Measurements from ENCODE around the gene PCCA. TPM values are rescaled to one million over a fixed set of nuclear protein-coding genes. Genes with fewer than 3 reads are reported as not detected.
"Not testable (repeated sequence)": the region's sequence is repeated elsewhere in the genome, so short reads cannot be mapped to it uniquely, and the experiment has no call there.

Gene PCCA
- total RNA-seq, 1 experiment from 2014 or later = 39.9 TPM

GRCh38 chr13:100098445-100099116 lies 9.7 kb downstream of the PCCA start:
- H3K27me3 ChIP-seq (replicated peaks; ENCODE audit: control insufficient read depth, insufficient read depth, low read length) = no peaks in the 10 kb centered on the region
- POLR2A ChIA-PET = interaction anchor here (1.7 kb wide), 1 partner anchor 10 kb away, joined by 29 read pairs; the partner anchor contains the start of gene PCCA
- Mint-ChIP-seq H3K27ac (ENCODE audit: unreplicated experiment) (peak overlapping the region; percentile 93), H3K9me3 (ENCODE audit: unreplicated experiment) (no peaks in the 10 kb centered on the region), H3K27me3 (ENCODE audit: insufficient read depth, unreplicated experiment) (no peaks in the 10 kb centered on the region), H3K4me1 (ENCODE audit: low read depth, unreplicated experiment) (peaks cover 30% of the 10 kb centered on the region), H3K4me3 (ENCODE audit: unreplicated experiment) (no peak overlapping the region), H3K36me3 (ENCODE audit: insufficient read depth, unreplicated experiment) (peaks cover 12% of the 10 kb centered on the region)
- no peak for TF ChIP-seq CTCF (IDR thresholded peaks at IDR 0.05; ENCODE audit: insufficient read depth in 1 of 2, low read depth in 1 of 2, low read length in 1 of 2, severe bottlenecking in 1 of 2, unreplicated experiment in 1 of 2)
- H3K36me3 ChIP-seq (ENCODE audit: control insufficient read depth, insufficient read depth, low read length) = no peaks in the 10 kb centered on the region
- peaks cover 23% of the 10 kb centered on the region for H3K4me1 ChIP-seq
- TSS peak; percentile 100 for BruUV-seq (replicated peaks)
- intact Hi-C loops (cut with micrococcal nuclease; ENCODE audit: unreplicated experiment) = loop anchor here (1.0 to 2.0 kb wide), 3 partner anchors 9 to 136 kb away; partner anchors contain the start of gene PCCA
- CTCF ChIA-PET = no interaction called here
- no peak overlapping the region for H3K4me3 ChIP-seq (ENCODE audit: low read depth, low read length)
- peak in 1 of 2 experiments; percentile 32 for DNase-seq
- no peaks in the 10 kb centered on the region for H3K9me3 ChIP-seq

GRCh38 chr13:100099117-100099445 lies 10.2 kb downstream of the PCCA start:
- H3K27me3 Mint-ChIP-seq (ENCODE audit: insufficient read depth, unreplicated experiment); H3K4me3 Mint-ChIP-seq (ENCODE audit: unreplicated experiment); CTCF ChIA-PET; BruUV-seq (replicated peaks); H3K36me3 ChIP-seq (ENCODE audit: control insufficient read depth, insufficient read depth, low read length); H3K9me3 Mint-ChIP-seq (ENCODE audit: unreplicated experiment); H3K27me3 ChIP-seq (replicated peaks; ENCODE audit: control insufficient read depth, insufficient read depth, low read length); H3K4me3 ChIP-seq (ENCODE audit: low read depth, low read length); H3K9me3 ChIP-seq: not testable (repeated sequence)
- DNase-seq = peak in 1 of 2 experiments; percentile 58
- H3K27ac Mint-ChIP-seq (ENCODE audit: unreplicated experiment) = peak overlapping the region; percentile 93
- intact Hi-C loops (cut with micrococcal nuclease; ENCODE audit: unreplicated experiment) = loop anchor here (1.0 to 2.0 kb wide), 2 partner anchors 119 to 136 kb away; no protein-coding TSS in a partner anchor
- peaks cover 12% of the 10 kb centered on the region for H3K36me3 Mint-ChIP-seq (ENCODE audit: insufficient read depth, unreplicated experiment)
- peaks cover 30% of the 10 kb centered on the region for H3K4me1 Mint-ChIP-seq (ENCODE audit: low read depth, unreplicated experiment)
- peaks cover 23% of the 10 kb centered on the region for H3K4me1 ChIP-seq
- POLR2A ChIA-PET = interaction anchor here (1.7 kb wide), 1 partner anchor 10 kb away, joined by 29 read pairs; the partner anchor contains the start of gene PCCA

GRCh38 chr13:100100115-100100879 lies 11.4 kb downstream of the PCCA start:
- CTCF ChIA-PET = no interaction called here
- Histone ChIP-seq H3K27me3 (replicated peaks; ENCODE audit: control insufficient read depth, insufficient read depth, low read length) (no peaks in the 10 kb centered on the region), H3K9me3 (no peaks in the 10 kb centered on the region), H3K36me3 (ENCODE audit: control insufficient read depth, insufficient read depth, low read length) (no peaks in the 10 kb centered on the region), H3K4me3 (ENCODE audit: low read depth, low read length) (no peak overlapping the region), H3K4me1 (peaks cover 23% of the 10 kb centered on the region)
- POLR2A ChIA-PET = no interaction called here
- peak overlapping the region; percentile 93 for H3K27ac Mint-ChIP-seq (ENCODE audit: unreplicated experiment)
- H3K4me3 Mint-ChIP-seq (ENCODE audit: unreplicated experiment) = no peak overlapping the region
- H3K36me3 Mint-ChIP-seq (ENCODE audit: insufficient read depth, unreplicated experiment) = peaks cover 6% of the 10 kb centered on the region
- intact Hi-C loops (cut with micrococcal nuclease; ENCODE audit: unreplicated experiment) = no loop called here
- H3K27me3 Mint-ChIP-seq (ENCODE audit: insufficient read depth, unreplicated experiment) = no peaks in the 10 kb centered on the region
- BruUV-seq (replicated peaks) = no TSS peak
- H3K4me1 Mint-ChIP-seq (ENCODE audit: low read depth, unreplicated experiment) = peaks cover 26% of the 10 kb centered on the region
- TF ChIP-seq CTCF (IDR thresholded peaks at IDR 0.05; ENCODE audit: insufficient read depth in 1 of 2, low read depth in 1 of 2, low read length in 1 of 2, severe bottlenecking in 1 of 2, unreplicated experiment in 1 of 2) = no peak
- no peaks in the 10 kb centered on the region for H3K9me3 Mint-ChIP-seq (ENCODE audit: unreplicated experiment)
- no peak for DNase-seq
